ENCODE measurements around the gene SKI. TPM values are rescaled to one million over a fixed set of nuclear protein-coding genes. Genes with fewer than 3 reads are reported as not detected.
A peak's percentile ranks its signal among the peaks of the same experiment; 100 is the strongest.

The SKI gene
- total and polyA plus RNA-seq, 9 of the 15 experiments (the other 6 are each of a cell fraction or from before 2014, with no cell fraction given) = 0.10 to 60.5 (median 4.6) TPM

- TF ChIP-seq CEBPG (CRISPR knock-in tag; IDR thresholded peaks at IDR 0.05) (no peak), CEBPG (tag; conservative IDR thresholded peaks at IDR 0.05 in 1 of 2, IDR thresholded peaks at IDR 0.05 in 1 of 2) (no peak), GATAD2A (IDR thresholded peaks at IDR 0.05) (no peak), CBX8 (IDR thresholded peaks at IDR 0.05; ENCODE audit: borderline replicate concordance, extremely low read depth, low read depth, low read length, poor library complexity, severe bottlenecking) (no peak)
Observed at GRCh38 chr1:2251363-2251762, 23.2 kb downstream of the SKI start (continued).

GRCh38 chr1:2251786-2252185 is 23.7 kb downstream of the SKI start:
- no peak overlapping the region for H3K27ac ChIP-seq (ENCODE audit: extremely low read depth, low read depth, low read length)
- ChIA-PET POLR2A (interaction anchor here (0.6 kb wide), 1 partner anchor 785 kb away, joined by 4 read pairs; no protein-coding TSS in a partner anchor), CTCF (ENCODE audit: low intra/inter-chr PET ratio) (no interaction called here)
- in situ Hi-C loops (cut with MboI) (no loop called here), intact Hi-C loops (cut with micrococcal nuclease) (no loop called here)
- BruUV-seq (replicated peaks) = no TSS peak
- ATAC-seq (no peak), FAIRE-seq (peak; percentile 19), DNase-seq (ENCODE audit: extremely low read depth in 1 of 4, low spot score in 3 of 4) (no peak)
- peaks cover 14% of the 10 kb centered on the region for H3K9me3 ChIP-seq (replicated peaks; ENCODE audit: control insufficient read depth, insufficient read depth, low read depth, low read length)
- no peak for TF ChIP-seq ZBTB7A (IDR thresholded peaks at IDR 0.05; ENCODE audit: borderline replicate concordance, control insufficient read depth, low read depth, low read length)
- no peak for TF ChIP-seq E2F1 (CRISPR knock-in tag; IDR thresholded peaks at IDR 0.05)
- TF ChIP-seq ZNF124 (CRISPR knock-in tag; IDR thresholded peaks at IDR 0.05) = no peak
- TF ChIP-seq ZFP1 (CRISPR knock-in tag; IDR thresholded peaks at IDR 0.05) = no peak
- 0 out of 4 replicates have a peak overlapping the region, but pooled peaks of 1 of the 2 experiments have one; percentile 28 for H3K9ac ChIP-seq (ENCODE audit: insufficient read depth in 1 of 2, low read depth in 2 of 2, low read length in 2 of 2)
- peaks cover 11% of the 10 kb centered on the region for H3K9me1 ChIP-seq (ENCODE audit: control insufficient read depth, insufficient read depth, low read length)
- H3K27me3 ChIP-seq (ENCODE audit: control insufficient read depth in 2 of 2, insufficient read depth in 2 of 2, low read length in 2 of 2) = no peaks in the 10 kb centered on the region
- peaks cover 7 to 59% of the 10 kb centered on the region in 2 experiments; a peak in 4 of 5 replicates for H3K4me1 ChIP-seq (replicated peaks in 1 of 2; ENCODE audit: control insufficient read depth in 2 of 2, insufficient read depth in 2 of 2, low read length in 2 of 2)
- peaks cover 97% of the 10 kb centered on the region for H3K79me2 ChIP-seq (ENCODE audit: control insufficient read depth, insufficient read depth, low read length)
- H2AFZ ChIP-seq (ENCODE audit: low read depth, low read length) = no peak overlapping the region
- no peak overlapping the region for H3K4me2 ChIP-seq (ENCODE audit: insufficient read depth, low read length)
- H4K20me1 ChIP-seq (replicated peaks; ENCODE audit: control insufficient read depth, insufficient read depth, low read length) = peaks cover 16% of the 10 kb centered on the region
- peaks cover 12% of the 10 kb centered on the region; the same call in 2 of the 3 replicates for H3K36me3 ChIP-seq (ENCODE audit: control insufficient read depth, insufficient read depth, low read length)
- no peak overlapping the region for H3K4me3 ChIP-seq
- WGBS (ENCODE audit: insufficient coverage, low coverage, missing lambda C conversion rate) = 90% methylated on average over 16 of the region's 17 CpGs

Data from K562 (cell line).